GM13976 (cell line): ENCODE data around the gene MRPL42.
A peak's percentile ranks its signal among the peaks of the same experiment; 100 is the strongest.

Experiments used
- DNase-seq: peaks from one replicate; pipeline ENCODE4 v3.0.0; 2012; ENCODE audit warnings: low spot score
- CTCF ChIP-seq: IDR thresholded peaks from 2 replicates; pipeline ENCODE4 v1.5.1; 2012; ENCODE audit warnings: borderline replicate concordance, mild to moderate bottlenecking; ENCODE audit not compliant: insufficient read depth; ENCODE audit errors: extremely low read depth, missing control alignments, control extremely low read depth
- in situ Hi-C: fragments of 300-500 bp; cut with MboI; formaldehyde crosslinking; loops from one replicate; pipeline ENCODE4 v1.12.0; 2022; ENCODE audit warnings: low sequenced_read_pairs, mixed read lengths, inconsistent platforms; ENCODE audit not compliant: unreplicated experiment

MRPL42 gene

GRCh38 chr12:93467351-93468007 lies at the start of gene MRPL42:
TSS of gene MRPL42 (plus strand) at chr12:93467514. CDS start at chr12:93469286, 1,772 bp downstream.
- TF ChIP-seq CTCF: peak; percentile 81
- in situ Hi-C loops: no loop called here
- DNase-seq: peak; percentile 84

GRCh38 chr12:93417967-93418480 lies 49.3 kb upstream of the MRPL42 start:
- TF ChIP-seq CTCF: no peak
- in situ Hi-C loops: loop anchor here (10.0 to 25.0 kb wide), 2 partner anchors 433 to 631 kb away; no protein-coding TSS in a partner anchor
- DNase-seq: no peak

DNA sequence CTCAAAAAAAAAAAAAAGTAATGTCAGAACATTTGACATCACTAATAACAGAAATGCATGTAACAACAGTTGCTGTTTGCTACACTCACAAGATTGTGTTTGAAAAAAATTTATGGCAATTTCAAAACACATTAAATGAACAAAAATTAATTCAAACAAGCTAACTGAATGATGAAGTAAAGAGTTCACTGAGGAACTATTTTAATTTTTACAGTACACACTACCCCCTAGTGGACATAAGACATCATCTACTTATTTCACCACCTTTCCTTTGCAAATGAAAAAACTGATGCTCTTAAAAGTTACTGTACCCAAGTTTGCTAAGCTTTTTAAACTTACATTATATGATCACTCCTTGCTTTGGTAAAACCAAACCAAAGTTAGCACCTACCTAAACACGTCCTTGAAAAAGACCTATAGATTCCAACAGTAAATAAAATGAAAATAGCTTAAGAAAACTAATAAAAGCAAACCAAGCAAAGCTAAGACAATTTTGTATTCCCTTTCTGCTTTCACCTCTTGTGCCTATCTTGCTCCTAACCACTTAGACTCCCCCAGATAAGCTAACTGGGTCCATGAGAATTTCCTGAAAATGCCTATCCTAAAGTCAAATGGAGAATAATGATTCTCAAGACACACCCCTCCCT lies 47.8 kb upstream of the MRPL42 start:
- in situ Hi-C loops: loop anchor here (10.0 to 25.0 kb wide), 2 partner anchors 435 to 632 kb away; no protein-coding TSS in a partner anchor
- TF ChIP-seq CTCF: peak; percentile 35
- no peak for DNase-seq

DNA sequence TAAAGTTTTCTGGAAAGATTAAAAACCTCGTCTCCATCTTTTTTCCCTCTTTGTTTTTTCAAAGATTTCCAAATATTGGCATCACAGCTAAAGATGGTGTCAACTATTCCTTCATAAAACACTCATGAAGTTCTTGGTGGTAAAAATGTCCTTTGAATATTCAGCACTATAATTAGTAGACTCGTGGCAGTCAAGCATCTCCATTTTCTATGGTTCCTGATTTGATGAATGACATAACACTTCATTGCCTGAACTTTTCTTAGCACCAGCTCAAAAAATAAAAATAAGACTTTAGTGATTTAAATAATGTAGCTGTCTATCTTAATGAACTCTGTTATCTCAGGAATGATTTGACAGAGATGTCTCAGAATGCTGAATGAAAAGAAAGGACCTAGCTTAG lies 45.3 kb upstream of the MRPL42 start:
- no peak for TF ChIP-seq CTCF
- in situ Hi-C loops: loop anchor here (25.0 kb wide), 1 partner anchor 635 kb away; no protein-coding TSS in a partner anchor
- DNase-seq: no peak

DNA sequence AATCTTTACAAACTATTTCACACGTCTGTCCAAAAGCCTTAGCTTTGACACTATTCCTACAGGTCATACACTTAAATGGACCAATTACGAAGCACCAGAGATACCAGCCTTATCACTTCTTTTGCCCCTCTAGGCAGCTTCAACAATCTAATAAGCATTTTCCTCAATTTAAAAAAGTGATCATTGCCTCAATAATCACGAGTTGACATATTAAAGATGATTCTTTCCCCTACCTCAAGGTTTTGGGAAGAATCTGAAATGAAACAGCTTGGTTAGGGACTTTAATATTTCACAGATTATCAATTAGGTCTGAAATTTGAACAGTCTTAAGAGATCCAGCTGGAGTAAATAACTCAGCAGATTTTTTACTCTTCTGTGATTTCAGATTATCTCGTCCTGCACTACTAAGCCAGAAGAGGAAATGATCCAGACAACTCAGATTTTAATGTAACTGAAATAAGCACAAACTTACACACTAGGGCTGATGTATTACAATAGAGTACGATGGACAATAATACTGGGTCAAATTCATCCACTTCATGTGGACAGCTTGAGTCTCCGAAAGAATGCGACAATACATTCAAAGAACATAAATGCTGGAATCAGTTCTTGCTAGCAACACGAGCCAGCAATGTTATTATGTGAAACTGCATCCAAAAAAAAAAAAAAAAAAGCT lies 41.4 kb upstream of the MRPL42 start:
- TF ChIP-seq CTCF: no peak
- DNase-seq: no peak
- in situ Hi-C loops: no loop called here

- no peak for DNase-seq
- TF ChIP-seq CTCF: no peak
- in situ Hi-C loops: no loop called here
Measured at GRCh38 chr12:93426412-93426805, 40.9 kb upstream of the MRPL42 start.
